Mesendoderm (in vitro differentiated cells): ENCODE measurements around the gene GPATCH8.

Source experiments
- DNase-seq: peaks from one replicate; pipeline ENCODE4 v3.0.0; 2013
- H2AK5ac ChIP-seq: 2 replicates; pipeline ENCODE4 v1.6.1; 2013; ENCODE audit warnings: low read length, inconsistent platforms
- H2BK120ac ChIP-seq: 2 replicates; pipeline ENCODE4 v1.6.1; 2013; ENCODE audit warnings: low read depth, mild to moderate bottlenecking, low read length, moderate library complexity, mixed read lengths
- H2BK15ac ChIP-seq: replicated peaks from 2 replicates; pipeline ENCODE4 v1.6.1; 2013; ENCODE audit warnings: low read depth, mild to moderate bottlenecking, moderate library complexity
- H2BK5ac ChIP-seq: 2 replicates; pipeline ENCODE4 v1.6.1; 2013; ENCODE audit warnings: low read length, inconsistent platforms
- H3K18ac ChIP-seq: 2 replicates; pipeline ENCODE4 v1.6.1; 2013; ENCODE audit warnings: mild to moderate bottlenecking, low read length, mixed read lengths
- H3K23ac ChIP-seq: one replicate; pipeline ENCODE4 v1.6.1; 2013; ENCODE audit warnings: low read length
- H3K27ac ChIP-seq: 2 replicates; pipeline ENCODE4 v1.5.1; 2013; ENCODE audit warnings: low read depth, mild to moderate bottlenecking, inconsistent platforms, low read length, moderate library complexity
- H3K27me3 ChIP-seq: 2 replicates; pipeline ENCODE4 v1.6.1; 2013; ENCODE audit warnings: low read length, control low read depth, mild to moderate bottlenecking, inconsistent platforms; ENCODE audit not compliant: insufficient read depth, poor library complexity
- H3K36me3 ChIP-seq: 2 replicates; pipeline ENCODE4 v1.6.1; 2013; ENCODE audit warnings: low read length, inconsistent platforms; ENCODE audit not compliant: control insufficient read depth, insufficient read depth
- H3K4ac ChIP-seq: one replicate; pipeline ENCODE4 v1.6.1; 2013; ENCODE audit warnings: low read depth, mild to moderate bottlenecking, low read length, moderate library complexity
- H3K4me1 ChIP-seq: 2 replicates; pipeline ENCODE4 v1.6.1; 2013; ENCODE audit warnings: low read depth, low read length, inconsistent platforms; ENCODE audit not compliant: control insufficient read depth
- H3K4me2 ChIP-seq: 2 replicates; pipeline ENCODE4 v1.6.1; 2013; ENCODE audit warnings: low read length
- H3K4me3 ChIP-seq: 2 replicates; pipeline ENCODE4 v1.5.1; 2013; ENCODE audit warnings: mild to moderate bottlenecking, low read length
- H3K56ac ChIP-seq: one replicate; pipeline ENCODE4 v1.6.1; 2013; ENCODE audit warnings: low read length
- H3K79me1 ChIP-seq: 2 replicates; pipeline ENCODE4 v1.6.1; 2013; ENCODE audit warnings: low read length, inconsistent platforms
- H3K79me2 ChIP-seq: 2 replicates; pipeline ENCODE4 v1.6.1; 2013; ENCODE audit warnings: mild to moderate bottlenecking, low read length; ENCODE audit not compliant: control insufficient read depth, insufficient read depth
- H3K9ac ChIP-seq: 2 replicates; pipeline ENCODE4 v1.6.1; 2013; ENCODE audit warnings: low read length, inconsistent platforms
- H4K5ac ChIP-seq: one replicate; pipeline ENCODE4 v1.6.1; 2013; ENCODE audit warnings: low read length
- H4K8ac ChIP-seq: one replicate; pipeline ENCODE4 v1.6.1; 2013; ENCODE audit warnings: low read depth, mild to moderate bottlenecking, control low read depth, low read length, moderate library complexity
- WGBS: extraction: QIAGEN DNeasy Blood & Tissue Kit; methylation state at CpG from one replicate; pipeline ENCODE4 v1.1.7; 2013; ENCODE audit warnings: low lambda C conversion rate, missing lambda C conversion rate; ENCODE audit not compliant: insufficient coverage; ENCODE audit errors: extremely low coverage; 5-methylcytosine and 5-hydroxymethylcytosine counted together

GPATCH8 gene

GRCh38 chr17:44416558-44417289, 86.5 kb downstream of the GPATCH8 start:
- Histone ChIP-seq H3K18ac (no peak overlapping the region), H3K9ac (no peak overlapping the region), H2BK5ac (no peak overlapping the region), H4K8ac (no peak overlapping the region), H3K4me1 (no peaks in the 10 kb centered on the region), H2BK120ac (no peak overlapping the region), H3K36me3 (no peaks in the 10 kb centered on the region), H4K5ac (no peak overlapping the region), H3K56ac (no peak overlapping the region), H3K23ac (no peak overlapping the region), H3K79me1 (peaks cover 2% of the 10 kb centered on the region), H2AK5ac (no peak overlapping the region), H3K27ac (no peak overlapping the region), H3K4me2 (no peak overlapping the region), H3K79me2 (no peaks in the 10 kb centered on the region), H3K27me3 (no peaks in the 10 kb centered on the region), H2BK15ac (no peak overlapping the region), H3K4me3 (no peak overlapping the region), H3K4ac (no peak overlapping the region)
- WGBS = no CpG with 5 or more reads among the region's 2 CpGs
- DNase-seq = no peak

DNA sequence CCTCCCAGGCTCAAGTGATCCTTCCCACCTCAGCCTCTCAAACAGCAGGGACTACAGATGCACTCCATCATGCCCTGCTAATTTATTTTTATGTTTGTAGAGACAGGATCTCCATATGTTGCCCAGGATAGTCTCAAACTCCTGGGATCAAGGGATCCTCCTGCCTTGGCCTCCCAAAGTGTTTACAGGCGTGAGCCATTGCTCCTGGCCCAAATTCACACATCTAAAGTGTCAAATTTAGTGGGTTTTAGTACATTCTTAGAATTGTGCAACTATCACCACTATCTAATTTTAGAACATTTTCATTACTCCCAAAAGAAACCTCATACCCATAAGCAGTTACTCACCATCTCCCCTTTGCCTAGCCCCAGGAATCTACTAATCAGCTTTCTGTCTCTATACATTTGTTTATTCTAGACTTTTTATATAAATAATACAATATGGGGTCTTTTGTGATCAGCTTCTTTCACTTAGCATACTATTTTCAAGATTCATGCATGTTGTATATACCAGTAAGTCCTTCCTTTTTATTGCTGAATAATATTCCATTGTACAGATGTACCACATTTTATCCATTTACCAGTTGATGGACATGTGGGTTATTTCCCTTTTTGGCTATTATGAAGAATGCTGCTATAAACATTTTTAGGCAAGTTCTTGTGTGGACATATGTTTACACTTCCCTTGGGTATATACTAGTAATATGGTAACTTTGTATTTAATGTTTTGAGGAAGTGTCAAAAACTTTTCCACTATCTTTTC, 88.6 kb downstream of the GPATCH8 start:
- Histone ChIP-seq H3K56ac (no peak overlapping the region), H3K4me2 (no peak overlapping the region)
- WGBS = no CpG with 5 or more reads among the region's 1 CpG

GRCh38 chr17:44409309-44410028, 93.7 kb downstream of the GPATCH8 start:
- no peak overlapping the region for H3K9ac ChIP-seq
- H2BK15ac ChIP-seq = no peak overlapping the region
- peak; percentile 11 for DNase-seq
- no peak overlapping the region for H4K5ac ChIP-seq
- H3K36me3 ChIP-seq = no peaks in the 10 kb centered on the region
- no peak overlapping the region for H3K56ac ChIP-seq
- H3K4ac ChIP-seq = no peak overlapping the region
- H3K79me2 ChIP-seq = no peaks in the 10 kb centered on the region
- no peaks in the 10 kb centered on the region for H3K79me1 ChIP-seq
- no peak overlapping the region for H2AK5ac ChIP-seq
- H3K18ac ChIP-seq = no peak overlapping the region
- H3K27ac ChIP-seq = no peak overlapping the region
- no peak overlapping the region for H3K4me2 ChIP-seq
- H2BK120ac ChIP-seq = no peak overlapping the region
- no peaks in the 10 kb centered on the region for H3K4me1 ChIP-seq
- no peak overlapping the region for H3K23ac ChIP-seq
- no CpG with 5 or more reads among the region's 7 CpGs for WGBS
- no peaks in the 10 kb centered on the region for H3K27me3 ChIP-seq
- H2BK5ac ChIP-seq = no peak overlapping the region
- H3K4me3 ChIP-seq = no peak overlapping the region
- H4K8ac ChIP-seq = no peak overlapping the region

More for the DNA sequence above, 88.6 kb downstream of the GPATCH8 start:
- Histone ChIP-seq H3K23ac (no peak overlapping the region), H3K9ac (no peak overlapping the region), H4K8ac (no peak overlapping the region), H3K4me1 (no peaks in the 10 kb centered on the region), H3K4ac (no peak overlapping the region), H2BK15ac (no peak overlapping the region), H3K4me3 (no peak overlapping the region), H2AK5ac (no peak overlapping the region), H2BK5ac (no peak overlapping the region), H3K27ac (no peak overlapping the region), H3K79me1 (no peaks in the 10 kb centered on the region), H3K79me2 (no peaks in the 10 kb centered on the region), H2BK120ac (no peak overlapping the region), H4K5ac (no peak overlapping the region), H3K18ac (no peak overlapping the region), H3K36me3 (no peaks in the 10 kb centered on the region), H3K27me3 (no peaks in the 10 kb centered on the region)
- DNase-seq = no peak

GRCh38 chr17:44408786-44409185, 94.4 kb downstream of the GPATCH8 start:
- H4K8ac ChIP-seq = no peak overlapping the region
- no peaks in the 10 kb centered on the region for H3K4me1 ChIP-seq
- no peak overlapping the region for H3K4ac ChIP-seq
- no peak overlapping the region for H3K9ac ChIP-seq
- no peak overlapping the region for H3K4me2 ChIP-seq
- no peak overlapping the region for H2BK15ac ChIP-seq
- no peak for DNase-seq
- H3K23ac ChIP-seq = no peak overlapping the region
- WGBS = no CpG with 5 or more reads among the region's 4 CpGs
- H3K36me3 ChIP-seq = no peaks in the 10 kb centered on the region
- no peak overlapping the region for H4K5ac ChIP-seq
- no peak overlapping the region for H2BK120ac ChIP-seq
- H3K79me1 ChIP-seq = no peaks in the 10 kb centered on the region
- no peak overlapping the region for H2AK5ac ChIP-seq
- H3K27ac ChIP-seq = no peak overlapping the region
- H2BK5ac ChIP-seq = no peak overlapping the region
- H3K79me2 ChIP-seq = no peaks in the 10 kb centered on the region
- no peak overlapping the region for H3K4me3 ChIP-seq
- H3K56ac ChIP-seq = no peak overlapping the region
- H3K18ac ChIP-seq = no peak overlapping the region
- no peaks in the 10 kb centered on the region for H3K27me3 ChIP-seq

- H4K5ac ChIP-seq = no peak overlapping the region
- no peaks in the 10 kb centered on the region for H3K4me1 ChIP-seq
- no peak overlapping the region for H3K4me2 ChIP-seq
- H3K27ac ChIP-seq = no peak overlapping the region
- no peak overlapping the region for H3K4me3 ChIP-seq
- no peaks in the 10 kb centered on the region for H3K27me3 ChIP-seq
- no peak overlapping the region for H4K8ac ChIP-seq
- no CpG with 5 or more reads among the region's 5 CpGs for WGBS
- no peak overlapping the region for H3K4ac ChIP-seq
- peaks cover 6% of the 10 kb centered on the region for H3K36me3 ChIP-seq
- no peak overlapping the region for H3K56ac ChIP-seq
- H3K9ac ChIP-seq = no peak overlapping the region
- no peak overlapping the region for H3K18ac ChIP-seq
- H2BK120ac ChIP-seq = no peak overlapping the region
- no peak overlapping the region for H2BK15ac ChIP-seq
- no peak for DNase-seq
- no peak overlapping the region for H3K23ac ChIP-seq
- H3K79me1 ChIP-seq = no peaks in the 10 kb centered on the region
- no peak overlapping the region for H2AK5ac ChIP-seq
- no peaks in the 10 kb centered on the region for H3K79me2 ChIP-seq
- no peak overlapping the region for H2BK5ac ChIP-seq
Observed at GRCh38 chr17:44402564-44403172, 100.5 kb downstream of the GPATCH8 start.
